CD1c-positive myeloid dendritic cell (primary cell): ENCODE results near the gene SIN3B.

ENCODE experiments used
- DNase-seq: peaks from one replicate; pipeline ENCODE4 v3.0.0-alpha.2; 2016; ENCODE audit errors: extremely low spot score

The SIN3B gene

GRCh38 chr19:16889366-16889882 lies 60.2 kb downstream of the SIN3B start:
- no peak for DNase-seq

- DNase-seq: no peak
Measured at GRCh38 chr19:16889883-16890460, 60.8 kb downstream of the SIN3B start.

- DNase-seq: no peak
Measured at GRCh38 chr19:16890461-16891184, 61.4 kb downstream of the SIN3B start.

- DNase-seq: no peak
Measured at GRCh38 chr19:16891696-16892382, 62.6 kb downstream of the SIN3B start.

GRCh38 chr19:16892436-16892835 lies 63.2 kb downstream of the SIN3B start:
- DNase-seq: no peak

- no peak for DNase-seq
Measured at GRCh38 chr19:16892868-16893685, 63.9 kb downstream of the SIN3B start.

GRCh38 chr19:16893686-16893989 lies 64.4 kb downstream of the SIN3B start:
- peak; percentile 11 for DNase-seq

- DNase-seq: no peak
Measured at GRCh38 chr19:16894080-16894479, 64.9 kb downstream of the SIN3B start.

- no peak for DNase-seq
Measured at GRCh38 chr19:16895467-16896145, 66.4 kb downstream of the SIN3B start.

GRCh38 chr19:16896146-16897028 lies 67.2 kb downstream of the SIN3B start:
- DNase-seq: peak; percentile 15

GRCh38 chr19:16897029-16897855 lies 68.0 kb downstream of the SIN3B start:
- peak; percentile 95 for DNase-seq

GRCh38 chr19:16897856-16898161 lies 68.6 kb downstream of the SIN3B start:
- no peak for DNase-seq

- no peak for DNase-seq
Measured at GRCh38 chr19:16898361-16899015, 69.3 kb downstream of the SIN3B start.

- DNase-seq: peak; percentile 87
Measured at GRCh38 chr19:16899566-16900075, 70.4 kb downstream of the SIN3B start.

GRCh38 chr19:16901491-16902175 lies 72.4 kb downstream of the SIN3B start:
- peak; percentile 16 for DNase-seq

- no peak for DNase-seq
Measured at GRCh38 chr19:16902545-16902944, 73.3 kb downstream of the SIN3B start.

GRCh38 chr19:16903347-16903746 lies 74.1 kb downstream of the SIN3B start:
- no peak for DNase-seq

GRCh38 chr19:16904599-16904998 lies 75.4 kb downstream of the SIN3B start:
- DNase-seq: no peak
